ENCODE measurements around the gene CENPE. TPM values are rescaled to one million over a fixed set of nuclear protein-coding genes. Genes with fewer than 3 reads are reported as not detected.

The CENPE gene
- total and polyA plus RNA-seq, 2 of the 4 experiments (the other 2 are of a cell fraction), result 3.7 to 14.5 TPM

DNA sequence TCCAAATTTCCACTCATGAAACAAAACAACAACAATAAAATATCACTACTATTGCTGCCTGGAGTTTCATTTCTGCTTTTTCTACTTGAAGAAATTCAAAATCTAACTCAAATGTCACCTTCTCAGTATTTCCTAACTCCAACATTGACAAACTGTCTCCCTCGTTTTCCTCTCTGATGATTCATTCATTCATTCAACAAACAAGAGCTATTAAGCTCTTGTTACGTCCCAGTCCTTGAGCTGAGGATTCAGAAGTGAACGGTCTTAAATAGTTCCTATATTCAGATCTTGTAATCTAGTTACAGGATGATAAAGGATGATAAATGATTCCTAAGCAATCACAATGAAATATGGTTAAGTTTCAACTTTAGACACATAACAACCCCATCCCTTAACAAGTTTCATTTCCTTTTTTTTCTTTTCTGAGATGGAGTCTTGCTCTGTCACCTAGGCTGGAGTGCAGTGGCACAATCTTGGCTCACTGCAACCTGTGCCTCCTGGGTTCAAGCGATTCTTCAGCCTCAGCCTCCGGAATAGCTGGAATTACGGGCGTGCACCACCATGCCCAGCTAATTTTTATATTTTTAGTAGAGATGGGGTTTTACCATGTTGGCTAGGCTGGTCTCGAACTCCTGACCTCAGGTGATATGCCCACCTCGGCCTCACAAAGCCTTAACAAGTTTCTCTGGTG is 123.3 kb downstream of the CENPE start:
- Histone ChIP-seq H2BK5ac (ENCODE audit: low read depth, low read length, poor library complexity, severe bottlenecking) (no peak overlapping the region), H3K79me1 (ENCODE audit: low read depth in 1 of 2, low read length in 2 of 2) (peaks cover 13 to 17% of the 10 kb centered on the region in 2 experiments), H2BK15ac (ENCODE audit: low read depth, low read length) (no peak overlapping the region), H4K8ac (ENCODE audit: low read depth in 2 of 2, low read length in 2 of 2) (no peak overlapping the region), H4K5ac (ENCODE audit: low read depth, low read length) (no peak overlapping the region), H2BK120ac (ENCODE audit: low read depth, low read length) (no peak overlapping the region), H2AK5ac (ENCODE audit: low read depth, low read length) (0 out of 2 replicates have a peak overlapping the region, but pooled peaks have one; percentile 25), H3K4me1 (ENCODE audit: control insufficient read depth, insufficient read depth, low read length) (peaks cover 2% of the 10 kb centered on the region; the same call in 1 of the 2 replicates), H3K23ac (ENCODE audit: low read depth, low read length) (peak overlapping the region; percentile 64), H3K4ac (ENCODE audit: low read depth, low read length) (no peak overlapping the region; the same call in 1 of the 2 replicates), H3K4me3 (ENCODE audit: insufficient read depth, low read depth, low read length) (no peak overlapping the region), H3K9ac (ENCODE audit: low read depth, low read length) (no peak overlapping the region), H3K56ac (ENCODE audit: extremely low read depth, insufficient read depth, low read length) (no peak overlapping the region), H3K9me3 (ENCODE audit: control insufficient read depth, insufficient read depth, low read length) (no peaks in the 10 kb centered on the region), H2AFZ (replicated peaks; ENCODE audit: low read length, poor library complexity) (no peak overlapping the region), H3K9me1 (ENCODE audit: insufficient read depth, low read length) (peaks cover 6% of the 10 kb centered on the region; the same call in 1 of the 2 replicates), H3K27me3 (ENCODE audit: control insufficient read depth, insufficient read depth, low read length) (no peaks in the 10 kb centered on the region), H3K4me2 (ENCODE audit: low read depth, low read length) (peak overlapping the region; percentile 95), H2BK20ac (ENCODE audit: low read depth, low read length) (no peak overlapping the region), H4K20me1 (ENCODE audit: insufficient read depth, low read length) (no peaks in the 10 kb centered on the region), H4K91ac (ENCODE audit: insufficient read depth, low read depth, low read length) (no peak overlapping the region), H3K36me3 (ENCODE audit: control insufficient read depth, insufficient read depth, low read length) (no peaks in the 10 kb centered on the region; the same call in 1 of the 2 replicates), H3K14ac (replicated peaks; ENCODE audit: low read depth, low read length) (0 out of 2 replicates have a peak overlapping the region, but pooled peaks have one; percentile 2), H3K18ac (ENCODE audit: low read depth, low read length) (no peak overlapping the region), H2AK9ac (replicated peaks; ENCODE audit: low read depth, low read length, poor library complexity) (no peak overlapping the region), H3K27ac (ENCODE audit: insufficient read depth, low read length) (no peak overlapping the region)
- no peak for TF ChIP-seq RFX5 (IDR thresholded peaks at IDR 0.05; ENCODE audit: low read depth, low read length)
- TF ChIP-seq USF2 (IDR thresholded peaks at IDR 0.05; ENCODE audit: low read depth, low read length), result no peak
- TF ChIP-seq RCOR1 (IDR thresholded peaks at IDR 0.05; ENCODE audit: insufficient replicate concordance, low read length), result no peak
- no peak for TF ChIP-seq MAFK (IDR thresholded peaks at IDR 0.05; ENCODE audit: low read depth, low read length)
- TF ChIP-seq RAD21 (IDR thresholded peaks at IDR 0.05; ENCODE audit: low read length), result no peak
- no peak for TF ChIP-seq MAZ (IDR thresholded peaks at IDR 0.05; ENCODE audit: borderline replicate concordance, low read depth, low read length)
- BruUV-seq (replicated peaks), result no TSS peak
- CTCF ChIA-PET, result interaction anchor here (0.9 kb wide), 1 partner anchor 23 kb away, joined by 3 read pairs; no protein-coding TSS in a partner anchor
- no peak for ATAC-seq (ENCODE audit: low read depth)
- intact Hi-C loops (cut with micrococcal nuclease) (loop anchor here (5.0 kb wide), 2 partner anchors 58 to 453 kb away; partner anchors contain the start of gene SLC9B1), in situ Hi-C loops (cut with MboI; ENCODE audit: low sequenced_read_pairs) (no loop called here), dilution Hi-C loops (cut with HindIII; ENCODE audit: low sequenced_read_pairs, unreplicated experiment) (no loop called here)
- POLR2A ChIA-PET (ENCODE audit: unreplicated experiment), result interaction anchor here (0.5 kb wide), 1 partner anchor 663 kb away, joined by 3 read pairs; no protein-coding TSS in a partner anchor
- peak; percentile 52 for DNase-seq
- WGBS, 2 experiments (ENCODE audit: extremely low coverage in 2 of 2, insufficient read length in 1 of 2), result no CpG with 5 or more reads among the region's 9 CpGs
